NCI-H187 treated with DMSO at 0.1 percent for 48 hours (cell line): ENCODE data around the gene METAP2.
"Not testable (repeated sequence)": the region's sequence is repeated elsewhere in the genome, so short reads cannot be mapped to it uniquely, and the experiment has no call there.

Source experiments
- DNase-seq: peaks from one replicate; lab custom pipeline; 2025; lab: John Stamatoyannopoulos, UW

The METAP2 gene

GRCh38 chr12:95462551-95462950 lies 11.4 kb upstream of the METAP2 start:
- no peak for DNase-seq

- no peak for DNase-seq
Measured at GRCh38 chr12:95463050-95463449, 10.9 kb upstream of the METAP2 start.

- DNase-seq: not testable (repeated sequence)
Measured at GRCh38 chr12:95463776-95464175, 10.2 kb upstream of the METAP2 start.

- DNase-seq: no peak
Measured at GRCh38 chr12:95465275-95465674, 8.7 kb upstream of the METAP2 start.

GRCh38 chr12:95470300-95470699 lies 3.7 kb upstream of the METAP2 start:
- no peak for DNase-seq

GRCh38 chr12:95473231-95473883 lies 595 bp upstream of the METAP2 start:
- DNase-seq: no peak

- DNase-seq: no peak
Measured at GRCh38 chr12:95474660-95474958, 657 bp downstream of the METAP2 start.

GRCh38 chr12:95480230-95480629 lies 6.3 kb downstream of the METAP2 start:
- no peak for DNase-seq

GRCh38 chr12:95481072-95481471 lies 7.1 kb downstream of the METAP2 start:
- no peak for DNase-seq

- no peak for DNase-seq
Measured at GRCh38 chr12:95481888-95482287, 7.9 kb downstream of the METAP2 start.

GRCh38 chr12:95482564-95482963 lies 8.6 kb downstream of the METAP2 start:
- not testable (repeated sequence) for DNase-seq

- DNase-seq: no peak
Measured at GRCh38 chr12:95484524-95484923, 10.6 kb downstream of the METAP2 start.

GRCh38 chr12:95487024-95487423 lies 13.1 kb downstream of the METAP2 start:
- no peak for DNase-seq

- DNase-seq: no peak
Measured at GRCh38 chr12:95492462-95492861, 18.5 kb downstream of the METAP2 start.

GRCh38 chr12:95494888-95495287 lies 20.9 kb downstream of the METAP2 start:
- DNase-seq: no peak

- no peak for DNase-seq
Measured at GRCh38 chr12:95495433-95495832, 21.5 kb downstream of the METAP2 start.

GRCh38 chr12:95497031-95497430 lies 23.1 kb downstream of the METAP2 start:
- DNase-seq: no peak

GRCh38 chr12:95498968-95499367 lies 25.0 kb downstream of the METAP2 start:
- no peak for DNase-seq

GRCh38 chr12:95499772-95500171 lies 25.8 kb downstream of the METAP2 start:
- no peak for DNase-seq

GRCh38 chr12:95504140-95504539 lies 30.2 kb downstream of the METAP2 start:
- DNase-seq: no peak

- DNase-seq: no peak
Measured at GRCh38 chr12:95505039-95505438, 31.1 kb downstream of the METAP2 start.

- no peak for DNase-seq
Measured at GRCh38 chr12:95506707-95507523, 33.0 kb downstream of the METAP2 start.

GRCh38 chr12:95509300-95509699 lies 35.3 kb downstream of the METAP2 start:
- DNase-seq: no peak

GRCh38 chr12:95511977-95512376 lies 38.0 kb downstream of the METAP2 start:
- no peak for DNase-seq
